ENCODE measurements around the gene LONP1.

The LONP1 gene

GRCh38 chr19:5677136-5677535 is 42.8 kb downstream of the LONP1 start:
- TF ChIP-seq ZFX (IDR thresholded peaks at IDR 0.05) (no peak), CTCF (conservative IDR thresholded peaks at IDR 0.05) (no peak)
- no peak overlapping the region for H3K27ac ChIP-seq

GRCh38 chr19:5676772-5677105 is 43.2 kb downstream of the LONP1 start:
- TF ChIP-seq ZFX (IDR thresholded peaks at IDR 0.05) (no peak), CTCF (conservative IDR thresholded peaks at IDR 0.05) (no peak)

GRCh38 chr19:5676105-5676771 is 43.7 kb downstream of the LONP1 start:
- TF ChIP-seq ZFX (IDR thresholded peaks at IDR 0.05) (no peak), CTCF (conservative IDR thresholded peaks at IDR 0.05) (no peak)

More at GRCh38 chr19:5676772-5677105, 43.2 kb downstream of the LONP1 start:
- no peak overlapping the region for H3K27ac ChIP-seq

GRCh38 chr19:5674714-5675113 is 45.2 kb downstream of the LONP1 start:
- H3K27ac ChIP-seq, result no peak overlapping the region
- TF ChIP-seq ZFX (IDR thresholded peaks at IDR 0.05) (no peak), CTCF (conservative IDR thresholded peaks at IDR 0.05) (no peak)

More at GRCh38 chr19:5676105-5676771, 43.7 kb downstream of the LONP1 start:
- H3K27ac ChIP-seq, result no peak overlapping the region

GRCh38 chr19:5673752-5674151 is 46.2 kb downstream of the LONP1 start:
- TF ChIP-seq CTCF (conservative IDR thresholded peaks at IDR 0.05) (no peak), ZFX (IDR thresholded peaks at IDR 0.05) (no peak)
- no peak overlapping the region for H3K27ac ChIP-seq

GRCh38 chr19:5672708-5673459 is 47.1 kb downstream of the LONP1 start:
- TF ChIP-seq ZFX (IDR thresholded peaks at IDR 0.05), result no peak
- TF ChIP-seq CTCF (conservative IDR thresholded peaks at IDR 0.05), result no peak
- no peak overlapping the region for H3K27ac ChIP-seq

- H3K27ac ChIP-seq, result no peak overlapping the region
- no peak for TF ChIP-seq CTCF (conservative IDR thresholded peaks at IDR 0.05)
- TF ChIP-seq ZFX (IDR thresholded peaks at IDR 0.05), result no peak
These were observed 48.3 kb downstream of the LONP1 start for GRCh38 chr19:5671600-5671999.
